GM19438 (cell line): Measurements from ENCODE around the gene SPEN.
A peak's percentile ranks its signal among the peaks of the same experiment; 100 is the strongest.
"Not testable (repeated sequence)": the region's sequence is repeated elsewhere in the genome, so short reads cannot be mapped to it uniquely, and the experiment has no call there.

Source experiments
- ATAC-seq: cut with Tn5 transposase; IDR thresholded peaks from one replicate; pipeline ENCODE4 v1.9.1; 2021; ENCODE audit warnings: low read depth; ENCODE audit not compliant: unreplicated experiment

The SPEN gene, protein sequence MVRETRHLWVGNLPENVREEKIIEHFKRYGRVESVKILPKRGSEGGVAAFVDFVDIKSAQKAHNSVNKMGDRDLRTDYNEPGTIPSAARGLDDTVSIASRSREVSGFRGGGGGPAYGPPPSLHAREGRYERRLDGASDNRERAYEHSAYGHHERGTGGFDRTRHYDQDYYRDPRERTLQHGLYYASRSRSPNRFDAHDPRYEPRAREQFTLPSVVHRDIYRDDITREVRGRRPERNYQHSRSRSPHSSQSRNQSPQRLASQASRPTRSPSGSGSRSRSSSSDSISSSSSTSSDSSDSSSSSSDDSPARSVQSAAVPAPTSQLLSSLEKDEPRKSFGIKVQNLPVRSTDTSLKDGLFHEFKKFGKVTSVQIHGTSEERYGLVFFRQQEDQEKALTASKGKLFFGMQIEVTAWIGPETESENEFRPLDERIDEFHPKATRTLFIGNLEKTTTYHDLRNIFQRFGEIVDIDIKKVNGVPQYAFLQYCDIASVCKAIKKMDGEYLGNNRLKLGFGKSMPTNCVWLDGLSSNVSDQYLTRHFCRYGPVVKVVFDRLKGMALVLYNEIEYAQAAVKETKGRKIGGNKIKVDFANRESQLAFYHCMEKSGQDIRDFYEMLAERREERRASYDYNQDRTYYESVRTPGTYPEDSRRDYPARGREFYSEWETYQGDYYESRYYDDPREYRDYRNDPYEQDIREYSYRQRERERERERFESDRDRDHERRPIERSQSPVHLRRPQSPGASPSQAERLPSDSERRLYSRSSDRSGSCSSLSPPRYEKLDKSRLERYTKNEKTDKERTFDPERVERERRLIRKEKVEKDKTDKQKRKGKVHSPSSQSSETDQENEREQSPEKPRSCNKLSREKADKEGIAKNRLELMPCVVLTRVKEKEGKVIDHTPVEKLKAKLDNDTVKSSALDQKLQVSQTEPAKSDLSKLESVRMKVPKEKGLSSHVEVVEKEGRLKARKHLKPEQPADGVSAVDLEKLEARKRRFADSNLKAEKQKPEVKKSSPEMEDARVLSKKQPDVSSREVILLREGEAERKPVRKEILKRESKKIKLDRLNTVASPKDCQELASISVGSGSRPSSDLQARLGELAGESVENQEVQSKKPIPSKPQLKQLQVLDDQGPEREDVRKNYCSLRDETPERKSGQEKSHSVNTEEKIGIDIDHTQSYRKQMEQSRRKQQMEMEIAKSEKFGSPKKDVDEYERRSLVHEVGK (N-terminal part only)

DNA sequence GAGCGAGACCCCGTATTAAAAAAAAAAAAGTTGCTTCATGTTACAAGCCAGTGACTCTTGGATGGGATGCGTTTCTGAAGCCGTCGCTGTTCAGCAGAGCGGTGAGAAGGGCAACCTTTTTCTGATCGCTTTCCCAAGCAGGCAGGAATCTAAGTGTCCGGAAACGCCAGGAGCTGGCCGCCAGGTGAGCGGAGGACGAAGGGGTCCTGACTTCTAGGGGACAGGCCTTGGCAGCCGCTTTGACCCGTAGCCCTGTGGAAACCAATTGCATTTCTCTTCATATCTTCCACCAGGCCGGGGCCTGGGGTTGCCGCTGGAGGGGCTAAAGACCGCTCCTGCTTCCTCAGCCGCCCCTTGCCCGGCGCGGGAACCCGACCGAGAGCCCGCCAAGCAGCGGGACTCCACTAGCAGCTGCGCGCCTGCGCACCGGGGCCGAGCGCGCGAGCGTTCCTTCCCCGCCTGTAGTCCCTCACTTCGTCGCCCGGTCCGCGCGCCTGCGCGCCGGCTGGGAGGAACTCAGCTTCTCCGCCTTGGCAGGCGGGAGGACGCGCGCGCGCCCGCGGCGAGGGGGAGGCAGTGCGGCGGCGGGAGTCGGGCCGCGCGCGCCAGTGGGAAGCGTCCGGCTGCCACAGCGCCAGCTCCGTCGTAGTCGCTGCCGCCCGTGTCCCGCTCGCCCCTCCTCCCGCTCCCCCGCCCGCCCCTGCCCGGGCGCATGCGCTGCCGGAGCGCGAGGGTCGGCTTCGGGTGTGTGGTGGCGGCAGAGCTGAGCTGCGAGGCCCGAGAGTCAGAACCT lies at the start of gene SPEN:
SPEN (plus strand) TSS at position 608 of the 793 bp plus-strand sequence. CDS start 361 bp downstream, outside the sequence.
- ATAC-seq, result peak; percentile 47

DNA sequence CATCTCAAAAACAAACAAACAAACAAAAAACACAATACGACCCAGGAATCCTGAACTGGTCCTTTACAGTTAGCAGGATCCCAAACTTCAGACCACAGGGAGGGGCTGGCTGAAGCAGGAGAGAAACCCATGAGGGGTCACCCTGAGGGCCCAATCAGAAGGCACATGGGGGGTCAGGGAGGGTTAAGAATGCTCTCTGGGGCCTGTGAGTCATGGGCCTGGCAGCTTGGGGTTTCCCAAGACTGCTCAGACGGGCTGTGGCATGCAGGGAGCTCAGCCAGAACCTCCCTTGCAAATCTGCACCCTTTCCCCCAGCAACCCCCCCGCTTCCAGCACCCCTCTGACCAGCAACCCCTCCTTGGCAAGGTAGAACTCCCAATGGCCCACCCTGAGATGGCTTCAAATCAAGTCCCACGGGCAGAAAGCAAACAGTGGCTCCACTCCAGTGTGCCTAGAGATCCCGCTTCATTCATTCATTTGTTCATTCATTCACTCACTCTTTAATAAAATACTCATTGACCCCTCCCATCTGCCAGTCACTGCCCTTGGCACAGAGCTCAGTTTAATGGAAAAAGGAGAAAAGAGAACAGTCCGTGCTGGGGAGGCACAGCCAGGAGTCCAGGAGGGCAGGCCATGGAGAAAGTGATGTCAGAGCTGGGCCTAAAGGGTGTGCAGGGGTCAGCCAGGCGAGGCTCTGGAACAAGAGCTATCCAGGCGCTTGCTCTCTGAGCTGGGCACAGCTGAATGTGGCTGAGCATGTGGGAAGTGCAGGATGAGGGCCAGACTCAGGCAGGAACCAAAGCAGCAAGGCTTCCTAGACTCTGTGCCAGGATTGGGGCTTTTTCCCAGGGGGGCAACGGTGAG lies 48.3 kb upstream of the SPEN start:
- no peak for ATAC-seq

DNA sequence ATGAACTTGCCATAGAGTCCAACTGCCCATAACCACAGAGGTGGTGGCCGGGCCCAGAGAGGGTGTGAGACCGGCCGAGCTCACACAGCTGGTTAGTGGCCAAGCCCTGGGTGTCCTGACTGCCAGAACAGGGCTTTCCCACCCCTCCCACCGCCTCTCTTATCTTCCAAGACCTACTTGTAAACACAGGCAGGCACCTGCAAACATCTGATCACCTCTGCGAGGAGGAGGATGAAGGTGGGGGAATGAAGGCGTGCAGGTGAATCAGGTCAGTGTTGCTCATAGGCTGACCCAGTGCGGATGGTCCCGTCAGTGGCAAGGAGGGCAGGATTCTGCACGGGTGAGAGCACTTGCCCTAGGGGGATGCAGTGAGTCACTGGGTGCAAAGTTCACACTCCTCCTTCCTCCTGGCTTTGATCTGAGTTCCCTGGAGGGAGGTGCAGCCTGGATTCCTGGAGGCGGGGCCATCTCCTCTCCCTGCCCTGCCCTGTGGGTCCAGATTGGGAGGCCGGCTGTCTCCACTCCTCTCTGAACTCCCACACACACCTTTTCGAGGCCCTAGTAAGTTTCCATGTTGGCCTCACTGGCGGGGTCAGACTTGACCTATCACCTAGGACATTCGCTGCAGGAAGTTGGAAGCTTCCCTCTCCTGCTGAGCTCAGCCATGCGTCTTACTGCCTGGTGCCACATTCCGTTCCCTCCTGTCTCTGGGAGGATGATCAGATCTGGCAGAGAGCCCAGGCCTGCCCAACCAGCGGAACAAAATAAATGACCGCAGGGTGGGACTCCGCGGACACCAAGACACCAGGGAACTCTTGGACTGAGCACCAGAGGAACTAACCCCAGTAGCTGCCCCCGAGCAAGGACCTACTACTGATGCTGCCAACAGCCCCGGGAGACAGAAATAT lies 47.3 kb upstream of the SPEN start:
- no peak for ATAC-seq

DNA sequence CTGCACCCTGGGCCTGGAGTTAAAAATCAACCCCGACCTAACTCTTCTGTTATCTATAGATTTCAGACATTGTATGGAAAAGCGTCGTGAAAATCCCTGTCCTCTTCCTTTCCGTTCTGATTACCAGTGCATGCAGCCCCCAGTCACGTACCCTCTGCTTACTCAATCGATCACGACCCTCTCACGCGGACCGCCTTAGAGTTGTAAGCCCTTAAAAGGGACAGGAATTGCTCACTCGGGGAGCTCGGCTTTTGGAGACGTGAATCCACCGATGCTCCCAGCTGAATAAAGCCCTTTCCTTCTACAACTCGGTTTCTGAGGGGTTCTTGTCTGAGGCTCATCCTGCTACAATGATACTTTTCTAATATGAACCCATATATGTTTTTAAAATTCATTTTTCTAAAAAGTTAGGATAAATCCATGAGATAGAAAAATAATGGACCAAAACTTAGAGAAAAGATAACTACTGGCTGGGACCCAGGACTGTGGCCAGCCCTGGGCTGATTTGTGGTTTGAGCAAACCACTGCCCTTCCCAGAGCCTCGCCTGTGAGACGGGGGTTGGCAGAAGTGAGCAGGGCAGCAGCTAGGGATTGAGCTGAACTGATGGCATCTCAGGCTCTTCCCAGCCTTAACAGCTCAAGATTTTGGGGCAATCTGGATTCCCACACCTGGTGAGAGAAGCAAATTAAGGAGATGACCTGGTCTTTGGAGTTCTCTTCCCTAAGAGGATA lies 45.1 kb upstream of the SPEN start:
- no peak for ATAC-seq

DNA sequence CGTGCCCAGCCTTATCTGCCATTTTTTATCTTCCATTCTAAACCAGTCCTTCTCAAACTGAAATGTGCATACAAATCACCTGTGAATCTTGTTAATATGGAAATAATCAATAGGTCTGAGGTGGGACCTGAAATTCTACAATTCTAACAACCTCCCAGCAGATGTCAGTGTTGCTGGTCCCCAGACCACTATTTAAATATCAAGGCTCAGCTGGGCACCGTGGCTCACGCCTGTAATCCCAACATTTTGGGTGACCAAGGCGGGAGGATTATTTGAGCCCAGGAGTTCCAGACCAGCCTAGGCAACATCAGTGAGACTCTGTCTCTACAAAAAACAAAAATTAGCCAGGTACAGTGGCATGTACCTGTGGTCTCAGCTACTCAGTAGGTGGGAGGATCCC lies 44.1 kb upstream of the SPEN start:
- no peak for ATAC-seq

DNA sequence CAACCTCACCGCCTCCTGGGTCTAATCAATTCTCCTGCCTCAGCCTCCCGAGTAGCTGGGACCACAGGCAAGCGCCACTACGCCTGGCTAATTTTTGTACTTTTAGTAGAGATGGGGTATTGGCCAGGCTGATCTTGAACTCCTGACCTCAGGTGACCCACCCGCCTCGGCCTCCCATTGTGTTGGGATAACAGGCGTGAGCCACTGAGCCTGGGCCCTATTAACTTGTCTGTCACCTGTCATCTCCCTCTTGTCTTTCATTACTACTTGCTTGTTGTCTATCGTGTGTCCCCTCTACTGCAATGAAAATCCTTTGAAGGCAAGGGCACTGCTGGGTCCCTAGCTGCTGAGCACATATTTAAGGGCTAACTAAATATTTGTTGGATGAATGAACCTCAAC lies 43.4 kb upstream of the SPEN start:
- ATAC-seq, result no peak

DNA sequence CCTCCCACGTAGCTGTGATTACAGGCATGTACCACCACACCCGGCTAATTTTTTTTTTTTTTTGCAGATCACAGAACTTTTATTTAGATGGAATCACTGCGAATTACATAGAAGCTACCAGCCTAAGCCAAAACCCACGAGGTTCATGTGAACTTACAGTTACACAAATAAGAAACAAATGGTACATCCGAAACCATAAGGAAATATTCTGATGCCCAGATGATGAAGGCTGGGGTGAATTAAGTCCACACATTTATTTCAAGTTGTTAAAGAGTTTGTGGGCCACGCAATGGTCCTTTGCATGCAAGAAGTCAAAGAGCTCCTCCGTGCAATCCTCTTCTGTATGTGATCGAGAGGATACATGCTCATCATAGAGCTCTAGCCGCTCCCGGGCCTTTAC lies 40.4 kb upstream of the SPEN start:
- ATAC-seq, result no peak

DNA sequence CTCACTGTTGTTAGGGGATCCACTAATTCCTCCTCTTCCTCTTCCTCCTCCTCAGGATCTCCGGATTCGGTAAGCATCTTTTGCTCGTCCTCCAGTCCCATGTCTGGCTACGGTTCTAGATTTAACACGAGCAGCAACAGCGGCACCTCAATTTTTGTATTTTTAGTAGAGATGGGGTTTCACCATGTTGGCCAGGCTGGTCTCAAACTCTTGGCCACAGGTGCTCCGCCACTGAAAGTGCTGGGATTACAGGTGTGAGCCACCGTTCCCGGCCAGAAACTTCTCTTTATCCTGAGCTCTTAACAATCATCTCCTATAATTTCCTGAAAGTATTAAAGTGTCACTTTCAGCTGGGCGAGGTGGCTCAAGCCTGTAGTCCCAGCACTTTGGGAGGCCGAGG lies 40.0 kb upstream of the SPEN start, which contains the start of gene UQCRHL:
UQCRHL (minus strand) TSS at position 101 of the 400 bp plus-strand sequence; CDS start at position 101, 0 bp downstream.
- ATAC-seq, result not testable (repeated sequence)

DNA sequence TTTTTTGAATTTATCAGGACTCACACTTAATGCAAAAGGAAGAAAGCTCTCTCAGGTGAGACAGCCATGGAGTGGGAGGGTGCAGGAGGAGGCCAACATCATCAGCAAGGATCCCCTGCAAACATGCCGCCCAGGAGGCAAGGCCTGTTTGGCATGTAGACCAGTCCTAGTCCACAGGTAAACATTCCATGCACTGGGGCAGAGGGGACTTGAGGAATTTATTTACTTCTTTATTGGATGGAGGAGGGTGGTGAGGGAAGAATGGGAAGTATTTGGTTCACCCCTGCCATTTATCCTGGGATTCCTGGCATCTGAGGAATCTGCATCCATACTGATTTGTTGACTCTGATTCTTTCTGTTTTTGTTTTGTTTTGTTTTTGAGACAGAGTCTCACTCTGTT lies 38.6 kb upstream of the SPEN start:
- ATAC-seq, result no peak

DNA sequence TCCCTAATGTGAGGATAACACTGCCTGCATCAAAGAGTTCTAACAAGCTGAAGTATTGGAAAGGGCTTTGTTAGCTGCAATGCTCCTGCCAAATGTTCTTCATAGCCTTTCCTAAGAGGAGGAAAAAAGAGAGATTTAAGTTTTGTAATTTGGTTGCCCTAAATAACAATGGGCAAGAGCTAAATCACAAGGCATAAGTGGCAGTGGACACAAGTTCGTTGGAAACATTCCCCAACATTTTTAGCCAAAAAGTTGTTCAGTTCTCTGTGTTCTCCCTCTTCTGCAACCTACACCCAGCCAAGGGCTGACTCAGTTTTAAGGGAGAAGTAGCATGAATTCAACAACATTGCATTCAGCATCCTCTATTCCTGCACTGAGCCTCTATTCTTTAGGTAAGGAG lies 37.4 kb upstream of the SPEN start:
- ATAC-seq, result no peak

DNA sequence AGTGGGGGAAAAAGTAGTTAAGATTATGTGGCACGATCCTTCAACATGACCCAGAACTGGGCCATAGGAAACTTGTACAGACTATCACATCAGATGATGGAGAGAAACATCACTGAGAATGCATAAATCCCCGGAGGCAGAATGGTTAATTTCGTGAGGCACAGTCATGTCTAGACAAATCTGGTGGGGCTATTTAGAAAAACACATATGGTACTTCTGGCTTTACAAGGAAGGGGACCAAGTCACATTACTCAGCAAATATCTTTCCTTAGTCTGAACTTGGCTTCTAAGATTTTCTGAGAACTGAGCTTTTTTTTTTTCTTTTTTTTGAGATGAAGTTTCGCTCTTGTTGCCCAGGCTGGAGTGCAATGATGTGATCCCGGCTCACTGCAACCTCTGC lies 30.8 kb upstream of the SPEN start:
- no peak for ATAC-seq

DNA sequence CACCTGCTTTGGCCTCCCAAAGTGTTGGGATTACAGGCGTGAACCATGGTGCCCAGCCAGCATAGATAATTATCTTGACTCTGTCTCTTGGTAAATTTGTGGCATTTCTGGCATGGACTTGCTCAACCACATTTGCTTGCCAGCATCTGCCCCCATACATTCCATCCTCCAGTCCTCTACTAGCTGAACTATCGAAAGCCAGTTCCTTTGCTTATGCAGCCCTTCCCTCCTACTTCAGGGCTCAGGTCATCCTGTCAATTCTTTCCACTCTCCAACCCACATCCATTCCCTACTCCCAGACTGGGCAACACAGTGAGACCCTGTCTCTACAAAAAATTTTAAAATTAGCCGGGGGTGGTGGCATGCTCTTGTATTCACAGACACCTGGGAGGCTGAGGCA lies 27.0 kb upstream of the SPEN start:
- ATAC-seq, result no peak

DNA sequence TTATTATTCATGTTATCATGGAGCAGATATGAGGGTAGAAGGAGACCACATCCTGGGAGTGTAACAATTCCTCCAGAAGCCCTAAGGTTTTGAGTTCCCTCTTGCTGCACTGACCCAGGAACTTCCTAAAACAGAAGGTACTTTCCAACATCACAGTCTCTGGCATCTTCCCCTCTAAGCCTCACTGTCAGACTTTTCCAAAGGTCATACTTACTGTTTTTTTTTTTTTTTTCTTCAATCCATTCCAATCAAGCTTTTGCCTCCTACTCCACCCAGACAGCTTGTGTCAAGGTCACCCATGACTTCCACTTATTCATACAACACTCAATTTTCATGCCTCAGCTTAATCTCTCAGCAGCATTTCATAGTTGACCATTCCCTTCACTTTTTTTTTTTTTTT lies 21.7 kb upstream of the SPEN start:
- no peak for ATAC-seq

DNA sequence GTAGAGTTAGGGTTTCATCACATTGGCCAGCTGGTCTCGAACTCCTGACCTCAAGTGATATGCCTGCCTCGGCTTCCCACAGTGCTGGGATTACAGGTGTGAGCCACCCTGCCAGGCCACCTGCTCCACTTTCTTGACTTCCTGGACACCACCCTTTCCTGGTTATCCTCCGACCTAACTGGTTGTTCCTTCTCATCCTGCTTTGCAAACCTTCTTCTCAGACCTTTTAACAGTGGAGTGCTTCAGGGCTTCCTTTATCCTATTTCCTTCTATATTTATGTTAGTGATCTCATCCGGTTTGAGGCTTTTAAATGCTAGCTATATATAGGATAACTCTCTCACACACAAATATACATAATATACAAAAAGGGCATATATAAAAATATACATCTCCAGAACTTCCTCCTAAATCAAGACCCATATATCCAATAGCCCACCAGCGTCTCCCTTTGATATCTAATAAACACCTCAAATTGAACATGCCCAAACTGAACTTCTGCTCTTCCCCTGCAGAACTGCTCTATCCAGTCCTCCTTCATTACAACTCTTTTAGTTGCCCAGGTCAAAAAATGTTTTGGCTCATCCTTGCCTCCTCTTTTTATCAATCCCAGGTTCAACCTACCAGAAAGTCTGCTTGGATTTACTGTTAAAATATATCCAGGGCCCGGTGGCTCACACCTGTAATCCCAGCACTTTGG lies 20.5 kb upstream of the SPEN start:
- no peak for ATAC-seq

DNA sequence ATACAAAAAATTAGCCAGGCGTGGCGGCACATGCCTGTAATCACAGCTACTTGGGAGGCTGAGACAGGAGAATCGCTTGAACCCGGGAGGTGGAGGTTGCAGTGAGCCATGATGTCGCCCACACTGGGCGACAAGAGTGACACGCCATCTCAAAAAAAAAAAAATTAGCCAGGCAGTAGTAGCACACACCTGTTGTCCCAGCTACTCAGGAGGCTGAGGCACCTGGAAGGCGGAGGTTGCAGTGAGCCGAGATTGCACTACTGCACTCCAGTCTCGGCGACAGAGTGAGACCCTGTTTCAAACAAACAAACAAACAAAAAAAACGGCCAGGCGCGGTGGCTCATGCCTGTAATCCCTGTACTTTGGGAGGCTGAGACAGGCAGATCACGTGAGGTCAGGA lies 19.9 kb upstream of the SPEN start:
- ATAC-seq, result not testable (repeated sequence)

DNA sequence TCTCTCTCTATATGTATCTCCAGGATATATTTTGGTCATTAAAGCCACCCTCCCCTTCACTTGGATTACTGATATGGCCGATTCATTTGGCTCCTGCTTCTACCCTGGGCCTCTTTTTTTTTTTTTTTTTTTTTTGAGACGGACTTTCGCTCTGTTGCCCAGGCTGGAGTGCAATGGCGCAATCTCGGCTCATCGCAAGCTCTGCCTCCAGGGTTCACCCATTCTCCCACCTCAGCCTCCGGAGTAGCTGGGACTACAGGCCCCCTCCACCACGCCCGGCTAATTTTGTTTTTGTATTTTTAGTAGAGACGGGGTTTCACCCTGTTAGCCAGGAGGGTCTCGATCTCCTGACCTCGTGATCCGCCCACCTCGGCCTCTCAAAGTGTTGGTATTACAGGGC lies 18.6 kb upstream of the SPEN start:
- not testable (repeated sequence) for ATAC-seq

DNA sequence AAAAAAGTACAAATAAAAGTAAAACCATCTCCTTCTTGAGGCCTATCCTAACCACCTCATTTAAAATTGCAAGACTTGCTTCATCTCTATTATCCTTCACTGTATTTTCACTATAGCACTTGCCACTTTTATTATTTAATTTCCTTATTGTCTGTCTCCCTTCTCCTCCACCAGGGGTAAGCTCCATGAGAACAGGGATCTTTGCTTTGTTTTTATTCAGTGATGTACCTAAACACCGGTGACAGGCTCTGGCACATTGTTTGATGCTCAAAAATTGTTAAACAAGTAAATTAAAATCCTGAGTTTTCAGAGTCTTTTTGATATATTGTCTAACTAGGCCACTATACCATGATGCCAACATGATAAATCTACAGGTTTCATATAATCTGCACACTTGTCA lies 17.2 kb upstream of the SPEN start:
- ATAC-seq, result no peak
